Testis (tissue), 3 donors: Measurements from ENCODE around the gene ERC2. TPM values are rescaled to one million over a fixed set of nuclear protein-coding genes. Genes with fewer than 3 reads are reported as not detected.

Experiments used
- DNase-seq: peaks from one replicate; pipeline ENCODE4 v3.0.0-alpha.2; 2019
- H3K27ac ChIP-seq, 2 donors: fragments of 200-600 bp; sonication (generic); one replicate each; pipeline ENCODE4 v1.5.1; 2019
- H3K27me3 ChIP-seq: fragments of 200-600 bp; sonication (generic); one replicate; pipeline ENCODE4 v1.5.1; 2019
- H3K36me3 ChIP-seq: fragments of 200-600 bp; sonication (generic); one replicate; pipeline ENCODE4 v1.5.1; 2017; ENCODE audit warnings: low read depth; ENCODE audit errors: missing control alignments
- H3K4me1 ChIP-seq: fragments of 200-600 bp; sonication (generic); one replicate; pipeline ENCODE4 v1.5.1; 2019
- H3K4me3 ChIP-seq, 2 donors: fragments of 200-600 bp; sonication (generic); one replicate each; pipeline ENCODE4 v1.5.1; 2017 to 2019
- H3K9me3 ChIP-seq: fragments of 200-600 bp; sonication (generic); one replicate; pipeline ENCODE4 v1.5.1; 2017
- CTCF ChIP-seq, 3 experiments: fragments of 450-650 bp in 2 of 3; fragments of 200-600 bp in 1 of 3; sonication (generic) in 1 of 3; IDR thresholded peaks; one replicate each; pipeline ENCODE4 v1.5.1; 2016 to 2019; ENCODE audit warnings: antibody characterized with exemption in 3 of 3, mild to moderate bottlenecking in 2 of 3, moderate library complexity in 1 of 3
- POLR2A ChIP-seq: fragments of 450-650 bp; IDR thresholded peaks from one replicate; pipeline ENCODE4 v1.6.1; 2017; ENCODE audit warnings: antibody characterized with exemption, mild to moderate bottlenecking, moderate library complexity
- WGBS, 2 donors: methylation state at CpG; one replicate each; pipeline ENCODE4 v1.1.5; 2018; 5-methylcytosine and 5-hydroxymethylcytosine counted together
- intact Hi-C: fragments of 100-400 bp; cut with DNase I; formaldehyde crosslinking; loops from one replicate; pipeline ENCODE4 v1.15.1; 2023; ENCODE audit warnings: low total_unique reads
- polyA plus RNA-seq: library from polyadenylated mRNA; stranded (reverse); fragments of 350-450 nt; fragmentation: Illumina TruSeq; extraction: RNeasy Lipid Tissue Mini Kit (QIAGEN cat#74804); gene quantifications from one replicate; pipeline ENCODE4 v1.2.3, GENCODE V29; 2014; ENCODE audit warnings: low read depth, low replicate concordance; ENCODE audit not compliant: insufficient read depth
- total RNA-seq, 2 donors: library from RNA; depleted of rRNA; stranded (reverse); fragments of >200 nt; gene quantifications; one replicate each; pipeline ENCODE4 v1.2.3, GENCODE V29; 2016

The ERC2 gene
- total and polyA plus RNA-seq, 3 donors from 2014 or later, result 1.9 to 6.1 (median 5.9) TPM

DNA sequence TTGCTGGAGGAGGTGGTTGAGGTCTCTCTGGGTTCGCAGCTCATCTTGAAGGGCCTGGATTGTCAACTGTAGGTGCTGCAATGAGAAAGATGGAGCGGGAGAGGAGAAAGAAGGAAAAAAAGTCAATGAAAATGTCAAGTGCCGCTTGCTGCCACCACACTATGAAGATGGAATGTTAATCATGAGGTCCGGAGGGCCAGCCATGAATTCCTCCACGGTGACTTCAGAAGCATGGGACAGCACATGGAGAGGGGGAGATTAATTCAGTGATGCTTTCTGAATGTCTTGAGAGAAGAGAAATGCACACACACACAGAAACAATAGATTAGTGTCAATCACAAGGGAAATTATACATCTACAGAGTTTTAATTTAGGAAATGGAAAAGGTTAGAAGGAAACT is 171.9 kb downstream of the ERC2 start:
- WGBS, 2 donors, result 90 to 91% methylated on average over 5 of the region's 5 CpGs
- H3K27ac ChIP-seq, result no peak overlapping the region
- H3K4me1 ChIP-seq, result no peaks in the 10 kb centered on the region
- intact Hi-C loops, result no loop called here
- TF ChIP-seq POLR2A (no peak), CTCF (IDR thresholded peaks at IDR 0.05) (no peak)
- no peak overlapping the region for H3K4me3 ChIP-seq
- no peaks in the 10 kb centered on the region for H3K36me3 ChIP-seq
- DNase-seq, result no peak
- no peaks in the 10 kb centered on the region for H3K9me3 ChIP-seq
- no peaks in the 10 kb centered on the region for H3K27me3 ChIP-seq

DNA sequence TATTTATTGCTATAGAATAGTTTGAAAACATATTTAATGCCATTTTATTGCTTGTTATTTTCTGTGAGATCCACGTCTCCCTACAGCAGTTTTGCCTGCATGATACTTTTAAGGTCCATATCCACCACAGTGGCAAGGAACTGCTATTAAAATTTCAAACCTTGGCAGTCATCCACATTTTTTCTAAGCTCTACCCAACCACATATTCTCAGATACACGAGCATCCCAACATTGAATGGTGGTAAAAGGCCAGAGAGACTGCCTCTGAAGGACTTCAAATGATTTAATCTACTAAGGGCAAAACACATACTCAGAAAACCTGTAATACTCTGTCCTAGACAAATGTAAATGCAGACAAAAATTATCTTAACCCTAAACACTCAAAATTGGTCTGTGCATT is 173.1 kb downstream of the ERC2 start:
- H3K9me3 ChIP-seq, result no peaks in the 10 kb centered on the region
- intact Hi-C loops, result no loop called here
- no peak overlapping the region for H3K4me3 ChIP-seq
- H3K27me3 ChIP-seq, result no peaks in the 10 kb centered on the region
- H3K27ac ChIP-seq, result no peak overlapping the region
- no peaks in the 10 kb centered on the region for H3K4me1 ChIP-seq
- WGBS, 2 donors, result 74 to 75% methylated on average over 2 of the region's 2 CpGs
- no peaks in the 10 kb centered on the region for H3K36me3 ChIP-seq
- no peak for DNase-seq
- TF ChIP-seq CTCF (IDR thresholded peaks at IDR 0.05) (no peak), POLR2A (no peak)

DNA sequence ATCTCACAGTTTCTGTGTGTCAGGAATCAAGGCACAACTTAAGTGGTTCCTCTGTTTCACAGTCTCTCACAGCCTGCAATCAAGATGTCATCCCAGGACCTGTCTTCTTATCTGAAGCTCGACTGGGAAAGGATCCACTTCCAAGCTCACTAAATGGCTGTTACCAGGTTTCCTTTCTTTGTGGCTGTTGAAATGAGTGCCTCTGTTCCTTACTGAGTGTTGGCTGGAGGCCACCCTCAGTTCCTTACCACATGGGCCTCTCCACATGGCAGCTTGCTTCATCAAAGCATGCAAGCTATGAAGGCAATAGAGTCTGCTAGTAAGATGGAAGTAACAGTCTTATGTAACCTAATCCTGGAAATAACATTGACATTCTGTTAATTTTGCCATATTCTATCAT is 174.0 kb downstream of the ERC2 start:
- no peak overlapping the region for H3K27ac ChIP-seq
- no peaks in the 10 kb centered on the region for H3K9me3 ChIP-seq
- no peaks in the 10 kb centered on the region for H3K36me3 ChIP-seq
- TF ChIP-seq CTCF (IDR thresholded peaks at IDR 0.05), result no peak
- no peaks in the 10 kb centered on the region for H3K27me3 ChIP-seq
- no peak for DNase-seq
- 65 to 71% methylated on average over 1 of the region's 1 CpG for WGBS, 2 donors
- intact Hi-C loops, result no loop called here
- no peaks in the 10 kb centered on the region for H3K4me1 ChIP-seq
- no peak overlapping the region for H3K4me3 ChIP-seq

GRCh38 chr3:56291953-56292352 is 176.3 kb downstream of the ERC2 start:
- Histone ChIP-seq H3K4me1 (no peaks in the 10 kb centered on the region), H3K9me3 (no peaks in the 10 kb centered on the region), H3K36me3 (no peaks in the 10 kb centered on the region), H3K27ac (no peak overlapping the region), H3K27me3 (no peaks in the 10 kb centered on the region), H3K4me3 (no peak overlapping the region)
- WGBS, 2 donors, result 84 to 87% methylated on average over 3 of the region's 3 CpGs
- TF ChIP-seq CTCF (IDR thresholded peaks at IDR 0.05) (no peak), POLR2A (no peak)
- intact Hi-C loops, result no loop called here
- no peak for DNase-seq

GRCh38 chr3:56291244-56291680 is 177.0 kb downstream of the ERC2 start:
- Histone ChIP-seq H3K4me3 (no peak overlapping the region), H3K27ac (no peak overlapping the region), H3K36me3 (no peaks in the 10 kb centered on the region), H3K9me3 (no peaks in the 10 kb centered on the region), H3K27me3 (no peaks in the 10 kb centered on the region), H3K4me1 (no peaks in the 10 kb centered on the region)
- no peak for DNase-seq
- 59 to 66% methylated on average over 3 of the region's 3 CpGs for whole genome bisulfite sequencing, 2 donors
- TF ChIP-seq CTCF (IDR thresholded peaks at IDR 0.05) (no peak), POLR2A (no peak)
- intact Hi-C loops, result no loop called here
